Esophagus muscularis mucosa (tissue), 4 donors: ENCODE measurements around the gene FAM124A.

Experiments used
- EP300 ChIP-seq: sonication (generic); formaldehyde crosslinking; IDR thresholded peaks from one replicate; pipeline ENCODE4 v1.6.1; 2017; ENCODE audit warnings: antibody characterized with exemption
- POLR2A ChIP-seq: fragments of 450-650 bp; IDR thresholded peaks from one replicate; pipeline ENCODE4 v1.6.1; 2017; ENCODE audit warnings: antibody characterized with exemption, moderate library complexity, mild to moderate bottlenecking, low read depth
- POLR2AphosphoS5 ChIP-seq, 2 donors: sonication (generic); formaldehyde crosslinking; IDR thresholded peaks; one replicate each; pipeline ENCODE4 v1.6.1; 2017; ENCODE audit warnings: antibody characterized with exemption in 2 of 2
- TF ChIP-seq, protein P1 (sequence below), 3 experiments: fragments of 200-600 bp in 2 of 3; fragments of 450-650 bp in 1 of 3; sonication (generic) in 2 of 3; IDR thresholded peaks; one replicate each; pipeline ENCODE4 v1.5.1; 2017 to 2019; ENCODE audit warnings: antibody characterized with exemption in 3 of 3, mild to moderate bottlenecking in 2 of 3, moderate library complexity in 1 of 3

DNA sequence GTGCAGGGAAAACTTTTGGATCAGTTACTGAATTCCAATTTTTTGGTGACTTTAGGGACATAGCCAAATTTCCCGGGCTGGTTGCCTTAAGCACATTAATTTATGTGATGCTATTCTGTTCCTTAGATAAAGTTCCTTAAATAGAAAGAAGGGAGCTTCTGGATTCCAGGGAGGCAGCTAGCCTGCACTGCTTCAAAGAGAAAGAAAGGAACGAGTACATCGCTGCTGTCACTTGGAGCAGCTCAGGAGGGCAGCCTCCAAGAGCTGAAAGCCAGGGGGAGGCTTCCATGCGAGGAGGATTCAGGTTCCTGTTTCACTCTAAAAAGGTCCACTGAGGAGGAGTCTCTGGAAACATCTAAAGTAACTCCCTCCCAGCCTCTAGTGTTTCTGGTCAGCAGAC is 55.7 kb downstream of the FAM124A start:
- TF ChIP-seq EP300 = no peak
- TF ChIP-seq, protein P1, sequence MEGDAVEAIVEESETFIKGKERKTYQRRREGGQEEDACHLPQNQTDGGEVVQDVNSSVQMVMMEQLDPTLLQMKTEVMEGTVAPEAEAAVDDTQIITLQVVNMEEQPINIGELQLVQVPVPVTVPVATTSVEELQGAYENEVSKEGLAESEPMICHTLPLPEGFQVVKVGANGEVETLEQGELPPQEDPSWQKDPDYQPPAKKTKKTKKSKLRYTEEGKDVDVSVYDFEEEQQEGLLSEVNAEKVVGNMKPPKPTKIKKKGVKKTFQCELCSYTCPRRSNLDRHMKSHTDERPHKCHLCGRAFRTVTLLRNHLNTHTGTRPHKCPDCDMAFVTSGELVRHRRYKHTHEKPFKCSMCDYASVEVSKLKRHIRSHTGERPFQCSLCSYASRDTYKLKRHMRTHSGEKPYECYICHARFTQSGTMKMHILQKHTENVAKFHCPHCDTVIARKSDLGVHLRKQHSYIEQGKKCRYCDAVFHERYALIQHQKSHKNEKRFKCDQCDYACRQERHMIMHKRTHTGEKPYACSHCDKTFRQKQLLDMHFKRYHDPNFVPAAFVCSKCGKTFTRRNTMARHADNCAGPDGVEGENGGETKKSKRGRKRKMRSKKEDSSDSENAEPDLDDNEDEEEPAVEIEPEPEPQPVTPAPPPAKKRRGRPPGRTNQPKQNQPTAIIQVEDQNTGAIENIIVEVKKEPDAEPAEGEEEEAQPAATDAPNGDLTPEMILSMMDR (IDR thresholded peaks at IDR 0.05) = peak in 1 of 3 experiments; percentile 2
- TF ChIP-seq POLR2A = no peak
- no peak for TF ChIP-seq POLR2AphosphoS5 (IDR thresholded peaks at IDR 0.05)
